Endothelial cell of umbilical vein (primary cell): ENCODE measurements around the gene TRMT44. TPM values are rescaled to one million over a fixed set of nuclear protein-coding genes. Genes with fewer than 3 reads are reported as not detected.

Source experiments
- BruUV-seq: library from RNA; stranded (reverse); fragments of 400-500 nt; replicated peaks from 2 replicates; lab custom pipeline; 2021; lab: Mats Ljungman, UMichigan
- CTCF ChIA-PET: fragments of 300-600, 350-600 bp; sonication (Branson Sonifier 250); formaldehyde crosslinking; loops from one replicate; lab custom pipeline; 2021; ENCODE audit warnings: antibody characterized with exemption, inconsistent platforms; lab: Charles Lee
- POLR2A ChIA-PET: fragments of 300-600, 350-600 bp; sonication (Branson Sonifier 250); formaldehyde crosslinking; loops from one replicate; lab custom pipeline; 2021; ENCODE audit warnings: antibody characterized with exemption, inconsistent platforms; lab: Charles Lee
- DNase-seq: peaks from one replicate; pipeline ENCODE4 v3.0.0-alpha.2; 2011; ENCODE audit warnings: low read depth, low spot score
- FAIRE-seq: peaks from 2 replicates; lab custom pipeline; 2011; peaks lifted over from hg19 to GRCh38; lab: Jason Lieb, UNC
- H2AFZ ChIP-seq: 2 replicates; pipeline ENCODE4 v1.6.0; 2012; ENCODE audit warnings: low read depth, low read length, control low read depth, inconsistent platforms
- H3K27ac ChIP-seq: 2 replicates; pipeline ENCODE4 v1.5.1; 2011; ENCODE audit warnings: low read depth, mild to moderate bottlenecking, control low read depth, low read length, moderate library complexity; ENCODE audit not compliant: insufficient read depth
- H3K27me3 ChIP-seq, 2 experiments: 2 replicates each; pipeline versions ENCODE4 v1.6.0 to v1.6.1; 2011; ENCODE audit warnings: low read length in 2 of 2, mixed read lengths in 1 of 2; ENCODE audit not compliant: control insufficient read depth in 2 of 2, insufficient read depth in 2 of 2
- H3K36me3 ChIP-seq, 2 experiments: 2 replicates in 1 of 2; 3 replicates in 1 of 2; pipeline ENCODE4 v1.5.1; 2011; ENCODE audit warnings: low read length in 2 of 2, mild to moderate bottlenecking in 1 of 2, moderate library complexity in 1 of 2; ENCODE audit not compliant: control insufficient read depth in 2 of 2, insufficient read depth in 2 of 2; ENCODE audit errors: extremely low read depth in 1 of 2
- H3K4me1 ChIP-seq: 3 replicates; pipeline ENCODE4 v1.5.1; 2011; ENCODE audit warnings: mild to moderate bottlenecking, low read length; ENCODE audit not compliant: control insufficient read depth, insufficient read depth; ENCODE audit errors: extremely low read depth
- H3K4me2 ChIP-seq: 2 replicates; pipeline ENCODE4 v1.6.1; 2011; ENCODE audit warnings: low read length, control low read depth, mixed read lengths; ENCODE audit not compliant: insufficient read depth
- H3K4me3 ChIP-seq, 3 experiments: fragments of 200-600 bp in 1 of 3; sonication (generic), shearing (Covaris generic) in 1 of 3; replicated peaks in 1 of 3; 2 replicates each; pipeline ENCODE4 v1.5.1; 2011 to 2016; ENCODE audit warnings: control low read depth in 3 of 3, low read length in 3 of 3, mild to moderate bottlenecking in 2 of 3, inconsistent platforms in 1 of 3, low read depth in 1 of 3, moderate library complexity in 1 of 3; ENCODE audit not compliant: insufficient read depth in 1 of 3
- H3K79me2 ChIP-seq: 2 replicates; pipeline ENCODE4 v1.6.0; 2012; ENCODE audit warnings: low read length, inconsistent platforms; ENCODE audit not compliant: control insufficient read depth, insufficient read depth
- H3K9ac ChIP-seq: replicated peaks from 2 replicates; pipeline ENCODE3; 2011; ENCODE audit warnings: low read length, control low read depth; ENCODE audit not compliant: insufficient read depth; ENCODE audit errors: extremely low read depth
- H3K9me1 ChIP-seq: replicated peaks from 3 replicates; pipeline ENCODE4 v1.6.0; 2011; ENCODE audit warnings: mild to moderate bottlenecking, low read length; ENCODE audit not compliant: control insufficient read depth, insufficient read depth; ENCODE audit errors: extremely low read depth
- H3K9me3 ChIP-seq: replicated peaks from 2 replicates; pipeline ENCODE4 v1.5.1; 2012; ENCODE audit warnings: low read length, inconsistent platforms; ENCODE audit not compliant: control insufficient read depth, insufficient read depth
- H4K20me1 ChIP-seq: replicated peaks from 2 replicates; pipeline ENCODE3; 2011; ENCODE audit warnings: mild to moderate bottlenecking, low read length; ENCODE audit not compliant: control insufficient read depth, insufficient read depth; ENCODE audit errors: extremely low read depth
- EZH2 ChIP-seq: IDR thresholded peaks from 2 replicates; pipeline ENCODE4 v1.6.1; 2012; ENCODE audit warnings: borderline replicate concordance, low read depth, mild to moderate bottlenecking, moderate library complexity, low read length, inconsistent platforms; ENCODE audit not compliant: severe bottlenecking
- FOS ChIP-seq: IDR thresholded peaks from 2 replicates; pipeline ENCODE4 v1.6.1; 2011; ENCODE audit warnings: mild to moderate bottlenecking, low read length, moderate library complexity, borderline replicate concordance; ENCODE audit not compliant: insufficient read depth
- JUN ChIP-seq: IDR thresholded peaks from 2 replicates; pipeline ENCODE4 v1.6.1; 2011; ENCODE audit warnings: borderline replicate concordance, low read depth; ENCODE audit not compliant: insufficient read length, insufficient read depth
- MYC ChIP-seq: IDR thresholded peaks from one replicate; pipeline ENCODE4 v1.6.1; 2011; ENCODE audit warnings: mild to moderate bottlenecking, low read depth, low read length
- POLR2A ChIP-seq: IDR thresholded peaks from 2 replicates; pipeline ENCODE4 v1.6.1; 2012; ENCODE audit warnings: low read depth, mild to moderate bottlenecking, control low read depth, low read length
- POLR2AphosphoS5 ChIP-seq: IDR thresholded peaks from 2 replicates; pipeline ENCODE4 v1.6.1; 2012; ENCODE audit warnings: low read depth, mild to moderate bottlenecking, control low read depth, low read length, moderate library complexity; ENCODE audit not compliant: insufficient read depth
- dilution Hi-C: fragments of 300-500 bp; cut with MboI; formaldehyde crosslinking; loops from one replicate; pipeline ENCODE4 v1.15.0; 2019; ENCODE audit warnings: low sequenced_read_pairs; ENCODE audit not compliant: extremely low pct_ligation_motif_present
- intact Hi-C: fragments of 100-400 bp; cut with micrococcal nuclease; formaldehyde crosslinking; loops from one replicate; pipeline ENCODE4 v1.10.0; 2022
- polyA plus RNA-seq, 4 experiments: library from polyadenylated mRNA; depleted of rRNA in 3 of 4; stranded (reverse) in 3 of 4; unstranded in 1 of 4; fragments of >200 nt; gene quantifications; 2 replicates each; pipeline versions ENCODE4 v1.2.1 to v1.2.3, GENCODE V29; 2011 to 2012; ENCODE audit warnings: missing spikeins in 1 of 4
- total RNA-seq: library from RNA; stranded (reverse); gene quantifications from 2 replicates; pipeline ENCODE4 v1.2.3, GENCODE V29; 2021
- TF ChIP-seq, protein P1 (sequence below), 2 donors: IDR thresholded peaks; 1 replicate in 1 of 2; 2 replicates in 1 of 2; pipeline ENCODE4 v1.5.1; 2011; ENCODE audit warnings: low read length in 2 of 2, mild to moderate bottlenecking in 2 of 2, moderate library complexity in 2 of 2, control low read depth in 1 of 2, inconsistent platforms in 1 of 2, low read depth in 1 of 2; ENCODE audit not compliant: insufficient read depth in 1 of 2; ENCODE audit errors: extremely low read depth in 1 of 2
- TF ChIP-seq, protein P2 (sequence below): IDR thresholded peaks from 2 replicates; pipeline ENCODE4 v1.6.1; 2011; ENCODE audit not compliant: insufficient read depth, insufficient read length

TRMT44 gene
- total and polyA plus RNA-seq, 2 donors (not counting 3 experiments of a cell fraction or from before 2014, with no cell fraction given): 10.4 to 17.3 TPM

DNA sequence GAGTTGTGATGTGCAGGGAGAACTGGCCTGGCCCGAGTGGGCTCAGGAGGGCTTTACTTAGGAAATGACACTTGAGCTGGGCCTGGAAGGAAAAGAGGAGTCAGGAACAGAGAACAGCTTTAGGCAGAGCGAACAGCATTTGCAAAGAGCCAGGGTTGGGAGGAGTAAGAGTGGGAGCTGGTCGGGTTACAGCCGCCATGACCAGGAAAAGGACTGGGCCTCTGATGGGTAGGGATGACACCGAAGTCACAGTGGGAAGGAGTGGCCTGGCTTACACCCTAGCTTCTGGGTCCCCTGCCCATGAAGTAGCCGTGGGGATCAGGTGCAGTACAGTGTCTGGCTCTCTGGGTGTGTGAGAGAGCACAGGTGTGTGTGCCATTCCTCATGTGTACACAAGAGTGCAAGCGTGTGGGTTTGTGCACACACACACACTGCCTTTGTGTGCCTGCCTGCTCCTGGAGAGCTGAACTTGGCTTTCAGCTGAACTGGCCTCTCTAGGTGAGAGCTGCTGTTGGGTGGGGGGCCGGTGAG lies 31.6 kb downstream of the TRMT44 start:
- H3K27me3 ChIP-seq: no peaks in the 10 kb centered on the region
- POLR2A ChIA-PET: no interaction called here
- H3K9ac ChIP-seq: no peak overlapping the region
- DNase-seq (no peak), FAIRE-seq (no peak)
- H3K4me1 ChIP-seq: no peaks in the 10 kb centered on the region
- H3K36me3 ChIP-seq: peaks cover 2 to 17% of the 10 kb centered on the region in 2 experiments
- dilution Hi-C loops (no loop called here), intact Hi-C loops (no loop called here)
- H3K4me2 ChIP-seq: no peak overlapping the region
- BruUV-seq: no TSS peak
- CTCF ChIA-PET: interaction anchor here (0.7 kb wide), 1 partner anchor 120 kb away, joined by 3 read pairs; no protein-coding TSS in a partner anchor
- TF ChIP-seq JUN (no peak), FOS (no peak), MYC (no peak), EZH2 (no peak), POLR2A (no peak)
- H2AFZ ChIP-seq: no peak overlapping the region
- no peaks in the 10 kb centered on the region for H4K20me1 ChIP-seq
- no peak overlapping the region for H3K4me3 ChIP-seq
- no peak overlapping the region for H3K27ac ChIP-seq
- no peaks in the 10 kb centered on the region for H3K9me3 ChIP-seq
- no peaks in the 10 kb centered on the region for H3K9me1 ChIP-seq
- no peaks in the 10 kb centered on the region for H3K79me2 ChIP-seq

DNA sequence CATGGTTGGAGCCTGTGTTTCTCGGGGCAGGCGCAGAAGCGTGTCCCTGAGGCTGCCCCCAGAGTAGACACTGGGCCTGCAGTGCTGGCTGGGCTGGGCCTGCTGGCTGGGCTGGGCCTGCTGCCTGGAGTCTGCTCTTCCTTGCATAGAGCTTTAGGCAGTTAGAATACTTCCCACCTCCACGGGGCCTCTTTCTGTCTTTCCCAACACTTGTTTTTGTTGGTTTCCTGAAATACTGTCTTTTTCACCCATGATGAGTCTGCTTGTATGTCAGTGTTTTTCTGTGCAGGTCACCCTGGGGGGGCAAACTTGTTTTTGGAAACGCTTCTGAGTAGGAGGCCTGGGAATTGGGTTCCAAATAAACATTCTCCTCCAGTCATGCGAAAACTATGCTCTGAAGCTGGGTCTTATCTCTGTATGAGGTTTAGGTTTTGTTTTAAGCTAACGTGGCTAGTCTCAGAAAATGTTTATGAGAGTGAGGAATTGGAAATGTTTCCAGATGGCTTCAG lies 32.2 kb downstream of the TRMT44 start:
- DNase-seq (no peak), FAIRE-seq (no peak)
- Histone ChIP-seq H3K9ac (no peak overlapping the region), H3K9me1 (no peaks in the 10 kb centered on the region), H3K27me3 (no peaks in the 10 kb centered on the region), H3K79me2 (no peaks in the 10 kb centered on the region), H3K36me3 (peaks cover 2 to 17% of the 10 kb centered on the region in 2 experiments), H3K9me3 (no peaks in the 10 kb centered on the region), H3K27ac (no peak overlapping the region), H3K4me3 (no peak overlapping the region), H4K20me1 (no peaks in the 10 kb centered on the region), H3K4me1 (no peaks in the 10 kb centered on the region), H3K4me2 (no peak overlapping the region), H2AFZ (no peak overlapping the region)
- intact Hi-C loops: no loop called here
- no peak for TF ChIP-seq FOS
- TF ChIP-seq EZH2: no peak
- TF ChIP-seq, protein P1, sequence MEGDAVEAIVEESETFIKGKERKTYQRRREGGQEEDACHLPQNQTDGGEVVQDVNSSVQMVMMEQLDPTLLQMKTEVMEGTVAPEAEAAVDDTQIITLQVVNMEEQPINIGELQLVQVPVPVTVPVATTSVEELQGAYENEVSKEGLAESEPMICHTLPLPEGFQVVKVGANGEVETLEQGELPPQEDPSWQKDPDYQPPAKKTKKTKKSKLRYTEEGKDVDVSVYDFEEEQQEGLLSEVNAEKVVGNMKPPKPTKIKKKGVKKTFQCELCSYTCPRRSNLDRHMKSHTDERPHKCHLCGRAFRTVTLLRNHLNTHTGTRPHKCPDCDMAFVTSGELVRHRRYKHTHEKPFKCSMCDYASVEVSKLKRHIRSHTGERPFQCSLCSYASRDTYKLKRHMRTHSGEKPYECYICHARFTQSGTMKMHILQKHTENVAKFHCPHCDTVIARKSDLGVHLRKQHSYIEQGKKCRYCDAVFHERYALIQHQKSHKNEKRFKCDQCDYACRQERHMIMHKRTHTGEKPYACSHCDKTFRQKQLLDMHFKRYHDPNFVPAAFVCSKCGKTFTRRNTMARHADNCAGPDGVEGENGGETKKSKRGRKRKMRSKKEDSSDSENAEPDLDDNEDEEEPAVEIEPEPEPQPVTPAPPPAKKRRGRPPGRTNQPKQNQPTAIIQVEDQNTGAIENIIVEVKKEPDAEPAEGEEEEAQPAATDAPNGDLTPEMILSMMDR (IDR thresholded peaks at IDR 0.05; ENCODE audit: extremely low read depth in 1 of 2, insufficient read depth in 1 of 2, low read depth in 1 of 2, low read length in 2 of 2): no peak
- TF ChIP-seq, protein P2, sequence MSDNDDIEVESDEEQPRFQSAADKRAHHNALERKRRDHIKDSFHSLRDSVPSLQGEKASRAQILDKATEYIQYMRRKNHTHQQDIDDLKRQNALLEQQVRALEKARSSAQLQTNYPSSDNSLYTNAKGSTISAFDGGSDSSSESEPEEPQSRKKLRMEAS: no peak
- TF ChIP-seq POLR2AphosphoS5: no peak
- dilution Hi-C loops: no loop called here
- CTCF ChIA-PET: no interaction called here
- no TSS peak for BruUV-seq
- POLR2A ChIA-PET: no interaction called here
